Stimulated activated CD4-positive, alpha-beta T cell treated with anti-CD3 and anti-CD28 coated beads, Interleukin-1b, Interleukin-23, amount 100 ng/mL, for 48 hours (primary cell): ENCODE results near the gene NINJ1.

Source experiments
- DNase-seq: peaks from one replicate; pipeline ENCODE4 v3.0.0-alpha.2; 2020

NINJ1 gene

GRCh38 chr9:93134015-93134739 is at the start of gene NINJ1:
Gene NINJ1, minus strand, starts transcription at chr9:93134251. Its CDS starts 34 bp downstream, at chr9:93134217.
- peak; percentile 84 for DNase-seq

GRCh38 chr9:93183131-93183662 is 49.1 kb upstream of the NINJ1 start:
- DNase-seq: no peak

GRCh38 chr9:93182572-93182971 is 48.5 kb upstream of the NINJ1 start:
- no peak for DNase-seq

- DNase-seq: no peak
Measured at GRCh38 chr9:93181672-93182435, 47.8 kb upstream of the NINJ1 start.

GRCh38 chr9:93180938-93181337 is 46.9 kb upstream of the NINJ1 start:
- no peak for DNase-seq

- no peak for DNase-seq
Measured at GRCh38 chr9:93178851-93179786, 45.1 kb upstream of the NINJ1 start.

- no peak for DNase-seq
Measured at GRCh38 chr9:93177676-93178075, 43.6 kb upstream of the NINJ1 start.

- no peak for DNase-seq
Measured at GRCh38 chr9:93174976-93175375, 40.9 kb upstream of the NINJ1 start.

- no peak for DNase-seq
Measured at GRCh38 chr9:93173365-93174051, 39.5 kb upstream of the NINJ1 start.

GRCh38 chr9:93172666-93173364 is 38.8 kb upstream of the NINJ1 start:
- no peak for DNase-seq

- no peak for DNase-seq
Measured at GRCh38 chr9:93171261-93171990, 37.4 kb upstream of the NINJ1 start.

- no peak for DNase-seq
Measured at GRCh38 chr9:93170571-93170970, 36.5 kb upstream of the NINJ1 start.

- DNase-seq: no peak
Measured at GRCh38 chr9:93169444-93169843, 35.4 kb upstream of the NINJ1 start.

GRCh38 chr9:93168581-93168980 is 34.5 kb upstream of the NINJ1 start:
- no peak for DNase-seq

- no peak for DNase-seq
Measured at GRCh38 chr9:93167838-93168237, 33.8 kb upstream of the NINJ1 start.

GRCh38 chr9:93167185-93167584 is 33.1 kb upstream of the NINJ1 start:
- no peak for DNase-seq

- DNase-seq: no peak
Measured at GRCh38 chr9:93166699-93167098, 32.6 kb upstream of the NINJ1 start.

- DNase-seq: no peak
Measured at GRCh38 chr9:93164085-93164484, 30.0 kb upstream of the NINJ1 start.

GRCh38 chr9:93161786-93162562 is 27.9 kb upstream of the NINJ1 start:
- no peak for DNase-seq
